ENCODE data around the gene BICRA.
A peak's percentile ranks its signal among the peaks of the same experiment; 100 is the strongest.

BICRA gene

GRCh38 chr19:47707135-47707925, 98.4 kb downstream of the BICRA start:
- TF ChIP-seq EZH2 (IDR thresholded peaks at IDR 0.05; ENCODE audit: borderline replicate concordance, low read depth, low read length, severe bottlenecking): no peak
- peak; percentile 94 for TF ChIP-seq CTCF (IDR thresholded peaks at IDR 0.05; ENCODE audit: borderline replicate concordance, extremely low read depth, low read length, poor library complexity, severe bottlenecking)
- H3K4me1 ChIP-seq (ENCODE audit: insufficient read depth, low read length): no peaks in the 10 kb centered on the region
- ATAC-seq (ENCODE audit: insufficient read depth, low read depth) (peak; percentile 96), DNase-seq (peak; percentile 78)
- H3K9ac ChIP-seq (ENCODE audit: low read depth, low read length): no peak overlapping the region
- no peaks in the 10 kb centered on the region; the same call in 1 of the 2 replicates for H3K36me3 ChIP-seq (ENCODE audit: insufficient read depth, low read length)
- no peak overlapping the region for H2AFZ ChIP-seq (ENCODE audit: low read depth, low read length)
- no peaks in the 10 kb centered on the region for H3K27me3 ChIP-seq (ENCODE audit: insufficient read depth, low read length, poor library complexity)
- no peak overlapping the region for H3K4me3 ChIP-seq (ENCODE audit: low read depth in 1 of 2, low read length in 2 of 2)
- no peaks in the 10 kb centered on the region for H4K20me1 ChIP-seq (ENCODE audit: insufficient read depth, low read length)
- H3K27ac ChIP-seq (ENCODE audit: low read length): no peak overlapping the region
- H3K4me2 ChIP-seq (ENCODE audit: insufficient read depth, low read length): no peak overlapping the region
- no peaks in the 10 kb centered on the region for H3K79me2 ChIP-seq (ENCODE audit: insufficient read depth, low read length)
- H3K9me3 ChIP-seq (ENCODE audit: insufficient read depth, low read length, severe bottlenecking): no peaks in the 10 kb centered on the region

GRCh38 chr19:47711652-47712242, 102.8 kb downstream of the BICRA start:
- no peak for ATAC-seq (ENCODE audit: insufficient read depth, low read depth)
- peaks cover 2% of the 10 kb centered on the region for H3K9me3 ChIP-seq (ENCODE audit: insufficient read depth, low read length, severe bottlenecking)
- H3K79me2 ChIP-seq (ENCODE audit: insufficient read depth, low read length): no peaks in the 10 kb centered on the region
- TF ChIP-seq CTCF (IDR thresholded peaks at IDR 0.05; ENCODE audit: borderline replicate concordance, extremely low read depth, low read length, poor library complexity, severe bottlenecking): no peak
- TF ChIP-seq EZH2 (IDR thresholded peaks at IDR 0.05; ENCODE audit: borderline replicate concordance, low read depth, low read length, severe bottlenecking): no peak
- DNase-seq: no peak
- no peak overlapping the region for H2AFZ ChIP-seq (ENCODE audit: low read depth, low read length)
- no peaks in the 10 kb centered on the region for H3K27me3 ChIP-seq (ENCODE audit: insufficient read depth, low read length, poor library complexity)
- H3K4me1 ChIP-seq (ENCODE audit: insufficient read depth, low read length): no peaks in the 10 kb centered on the region
- H4K20me1 ChIP-seq (ENCODE audit: insufficient read depth, low read length): no peaks in the 10 kb centered on the region
- H3K9ac ChIP-seq (ENCODE audit: low read depth, low read length): no peak overlapping the region
- no peaks in the 10 kb centered on the region for H3K36me3 ChIP-seq (ENCODE audit: insufficient read depth, low read length)
- H3K27ac ChIP-seq (ENCODE audit: low read length): no peak overlapping the region
- no peak overlapping the region for H3K4me2 ChIP-seq (ENCODE audit: insufficient read depth, low read length)
- no peak overlapping the region for H3K4me3 ChIP-seq (ENCODE audit: low read depth in 1 of 2, low read length in 2 of 2)

- H3K27me3 ChIP-seq (ENCODE audit: insufficient read depth, low read length, poor library complexity): no peaks in the 10 kb centered on the region
- H4K20me1 ChIP-seq (ENCODE audit: insufficient read depth, low read length): no peaks in the 10 kb centered on the region
- no peaks in the 10 kb centered on the region for H3K79me2 ChIP-seq (ENCODE audit: insufficient read depth, low read length)
- H3K27ac ChIP-seq (ENCODE audit: low read length): no peak within 1 kb of the TSS
- no peak within 1 kb of the TSS for H3K4me3 ChIP-seq (ENCODE audit: low read depth in 1 of 2, low read length in 2 of 2)
- H2AFZ ChIP-seq (ENCODE audit: low read depth, low read length): no peak within 1 kb of the TSS
- H3K4me2 ChIP-seq (ENCODE audit: insufficient read depth, low read length): no peak within 1 kb of the TSS
- no peak for DNase-seq
- no peaks in the 10 kb centered on the region for H3K36me3 ChIP-seq (ENCODE audit: insufficient read depth, low read length)
- TF ChIP-seq CTCF (IDR thresholded peaks at IDR 0.05; ENCODE audit: borderline replicate concordance, extremely low read depth, low read length, poor library complexity, severe bottlenecking) (peak; percentile 56), EZH2 (IDR thresholded peaks at IDR 0.05; ENCODE audit: borderline replicate concordance, low read depth, low read length, severe bottlenecking) (no peak)
- peaks cover 2% of the 10 kb centered on the region for H3K9me3 ChIP-seq (ENCODE audit: insufficient read depth, low read length, severe bottlenecking)
- ATAC-seq (ENCODE audit: insufficient read depth, low read depth): no peak
- H3K4me1 ChIP-seq (ENCODE audit: insufficient read depth, low read length): no peaks in the 10 kb centered on the region
- no peak within 1 kb of the TSS for H3K9ac ChIP-seq (ENCODE audit: low read depth, low read length)
Measured at GRCh38 chr19:47713046-47714021, 104.4 kb downstream of the BICRA start, which contains the start of gene EHD2. Gene EHD2, plus strand, starts transcription at chr19:47713422. Its CDS starts 3,191 bp downstream, at chr19:47716613.

All from DND-41 (cell line).